SU-DHL-6 (cell line): ENCODE results near the gene AADACL3.

ENCODE experiments used
- H2AFZ ChIP-seq: fragments of 200-600 bp; sonication (generic); 2 replicates; pipeline ENCODE4 v1.6.1; 2014; ENCODE audit warnings: low read depth, mild to moderate bottlenecking, moderate library complexity, mixed read lengths, antibody characterized with exemption, low read length; ENCODE audit not compliant: severe bottlenecking
- H3F3A ChIP-seq: fragments of 200-600 bp; shearing (Covaris generic); 2 replicates; pipeline ENCODE4 v1.6.0; 2016; ENCODE audit warnings: antibody characterized with exemption, mild to moderate bottlenecking; ENCODE audit not compliant: insufficient read depth
- H3K27ac ChIP-seq: fragments of 200-600 bp; sonication (generic); 2 replicates; pipeline ENCODE4 v1.5.1; 2016; ENCODE audit warnings: low read depth, mild to moderate bottlenecking, low read length, moderate library complexity, mixed read lengths
- H3K27me3 ChIP-seq: fragments of 200-600 bp; sonication (generic), shearing (Covaris generic); 2 replicates; pipeline ENCODE4 v1.6.0; 2014; ENCODE audit warnings: mild to moderate bottlenecking, low read length
- H3K36me3 ChIP-seq: fragments of 200-600 bp; sonication (generic); 2 replicates; pipeline ENCODE4 v1.6.1; 2014; ENCODE audit warnings: mild to moderate bottlenecking, low read length, mixed read lengths
- H3K4me2 ChIP-seq: fragments of 300-600, 200-600 bp; shearing (Covaris generic), sonication (generic); 2 replicates; pipeline ENCODE4 v1.6.0; 2014; ENCODE audit warnings: low read length, low read depth, mild to moderate bottlenecking; ENCODE audit not compliant: poor library complexity, severe bottlenecking
- H3K4me3 ChIP-seq: fragments of 200-600 bp; sonication (generic); 2 replicates; pipeline ENCODE4 v1.5.1; 2014; ENCODE audit warnings: antibody characterized with exemption, low read length, mild to moderate bottlenecking, mixed read lengths; ENCODE audit not compliant: insufficient read depth, poor library complexity, severe bottlenecking
- H3K79me2 ChIP-seq: fragments of 200-600 bp; sonication (generic); 2 replicates; pipeline ENCODE4 v1.6.1; 2014; ENCODE audit warnings: mild to moderate bottlenecking, low read length, moderate library complexity; ENCODE audit not compliant: insufficient read depth
- H3K9ac ChIP-seq: fragments of 200-600 bp; sonication (generic); 2 replicates; pipeline ENCODE4 v1.7.0; 2014; ENCODE audit warnings: mild to moderate bottlenecking, low read length
- H3K9me2 ChIP-seq: fragments of 200-600 bp; sonication (generic); replicated peaks from 2 replicates; pipeline ENCODE4 v1.6.1; 2014; ENCODE audit warnings: low read length; ENCODE audit not compliant: insufficient read depth
- H3K9me3 ChIP-seq: fragments of 200-600 bp; sonication (generic); 2 replicates; pipeline ENCODE4 v1.6.1; 2014; ENCODE audit warnings: low read length, mixed read lengths; ENCODE audit not compliant: insufficient read depth
- H4K20me1 ChIP-seq: fragments of 200-600 bp; sonication (generic); 2 replicates; pipeline ENCODE4 v1.6.1; 2014; ENCODE audit warnings: low read depth, mild to moderate bottlenecking, antibody characterized with exemption, low read length, moderate library complexity, mixed read lengths
- CTCF ChIP-seq: fragments of 200-600 bp; sonication (generic); IDR thresholded peaks from one replicate; pipeline ENCODE4 v1.5.1; 2017; ENCODE audit warnings: antibody characterized with exemption, mild to moderate bottlenecking, low read length, moderate library complexity; ENCODE audit not compliant: insufficient read depth, poor library complexity, severe bottlenecking
- EZH2phosphoT487 ChIP-seq: fragments of 200-600 bp; sonication (generic), shearing (Covaris generic); conservative IDR thresholded peaks from 2 replicates; pipeline ENCODE4 v1.6.1; 2018; ENCODE audit warnings: mild to moderate bottlenecking, antibody characterized with exemption, low read length, moderate library complexity, mixed read lengths

Gene AADACL3

GRCh38 chr1:12745126-12745991 lies 29.4 kb downstream of the AADACL3 start:
- Histone ChIP-seq H3K9ac (no peak overlapping the region), H3F3A (no peaks in the 10 kb centered on the region), H3K9me2 (no peaks in the 10 kb centered on the region), H3K27ac (no peak overlapping the region), H3K4me2 (no peak overlapping the region), H3K79me2 (no peaks in the 10 kb centered on the region), H2AFZ (no peak overlapping the region), H3K27me3 (no peaks in the 10 kb centered on the region), H3K9me3 (0 out of 2 replicates have a peak, but pooled peaks cover 4% of the 10 kb centered on the region), H3K36me3 (no peaks in the 10 kb centered on the region), H4K20me1 (no peaks in the 10 kb centered on the region), H3K4me3 (no peak overlapping the region)
- TF ChIP-seq EZH2phosphoT487: no peak
- no peak for TF ChIP-seq CTCF

GRCh38 chr1:12745992-12746323 lies 30.0 kb downstream of the AADACL3 start, which contains the start of gene CFAP107:
CFAP107 (plus strand) TSS chr1:12746200; CDS start chr1:12746431, 231 bp downstream.
- H3K36me3 ChIP-seq: no peaks in the 10 kb centered on the region
- no peaks in the 10 kb centered on the region for H4K20me1 ChIP-seq
- H2AFZ ChIP-seq: no peak within 1 kb of the TSS
- no peaks in the 10 kb centered on the region for H3K9me2 ChIP-seq
- H3K9me3 ChIP-seq: 0 out of 2 replicates have a peak, but pooled peaks cover 4% of the 10 kb centered on the region
- no peak for TF ChIP-seq CTCF
- TF ChIP-seq EZH2phosphoT487: no peak
- H3K27me3 ChIP-seq: no peaks in the 10 kb centered on the region
- no peaks in the 10 kb centered on the region for H3F3A ChIP-seq
- H3K9ac ChIP-seq: no peak within 1 kb of the TSS
- H3K4me2 ChIP-seq: no peak within 1 kb of the TSS
- no peak within 1 kb of the TSS for H3K4me3 ChIP-seq
- no peak within 1 kb of the TSS for H3K27ac ChIP-seq
- no peaks in the 10 kb centered on the region for H3K79me2 ChIP-seq

DNA sequence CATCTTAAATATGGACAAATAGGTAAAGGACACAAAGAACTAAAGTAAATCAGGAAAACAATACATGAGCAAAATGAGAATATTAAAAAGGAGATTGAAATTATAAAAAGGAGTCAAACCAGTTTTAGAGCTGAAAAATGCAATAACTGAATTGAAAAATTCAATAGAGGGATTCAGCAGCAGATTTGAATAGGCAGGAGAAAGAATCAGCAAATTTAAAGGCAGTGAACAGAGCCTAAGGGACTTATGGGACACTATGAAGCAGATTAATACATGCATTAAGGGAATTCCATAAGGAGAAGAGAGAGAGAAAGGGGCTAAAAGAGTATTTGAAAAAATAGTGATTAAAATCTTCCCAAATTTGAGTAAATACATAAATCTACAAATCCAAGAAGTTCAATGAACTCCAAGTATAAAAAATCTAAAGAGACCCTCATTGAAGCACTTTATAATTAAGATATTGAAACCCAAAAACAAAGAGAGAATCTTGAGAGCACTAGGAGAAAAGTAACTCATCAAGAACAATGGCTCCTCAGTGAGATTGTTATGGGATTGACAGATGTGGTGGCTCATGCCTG lies 33.0 kb downstream of the AADACL3 start:
- H3K27me3 ChIP-seq: no peaks in the 10 kb centered on the region
- TF ChIP-seq EZH2phosphoT487 (no peak), CTCF (no peak)

More for the DNA sequence above, 33.0 kb downstream of the AADACL3 start:
- Histone ChIP-seq H3K9ac (no peak overlapping the region), H2AFZ (no peak overlapping the region), H3K4me2 (no peak overlapping the region), H3K27ac (no peak overlapping the region), H3K79me2 (no peaks in the 10 kb centered on the region), H3K4me3 (no peak overlapping the region), H4K20me1 (no peaks in the 10 kb centered on the region), H3F3A (no peaks in the 10 kb centered on the region), H3K9me2 (no peaks in the 10 kb centered on the region), H3K9me3 (0 out of 2 replicates have a peak, but pooled peaks cover 4% of the 10 kb centered on the region), H3K36me3 (no peaks in the 10 kb centered on the region)
